C4-2B (cell line): ENCODE results near the gene CUX1.
"Not testable (repeated sequence)": the region's sequence is repeated elsewhere in the genome, so short reads cannot be mapped to it uniquely, and the experiment has no call there.

Source experiments
- ZFX ChIP-seq: fragments of 450-650 bp; IDR thresholded peaks from 2 replicates; pipeline ENCODE4 v1.6.1; 2017
- TF ChIP-seq, protein P1 (sequence below): fragments of 450-650 bp; conservative IDR thresholded peaks from 2 replicates; pipeline ENCODE4 v1.5.1; 2017; ENCODE audit warnings: mild to moderate bottlenecking

DNA sequence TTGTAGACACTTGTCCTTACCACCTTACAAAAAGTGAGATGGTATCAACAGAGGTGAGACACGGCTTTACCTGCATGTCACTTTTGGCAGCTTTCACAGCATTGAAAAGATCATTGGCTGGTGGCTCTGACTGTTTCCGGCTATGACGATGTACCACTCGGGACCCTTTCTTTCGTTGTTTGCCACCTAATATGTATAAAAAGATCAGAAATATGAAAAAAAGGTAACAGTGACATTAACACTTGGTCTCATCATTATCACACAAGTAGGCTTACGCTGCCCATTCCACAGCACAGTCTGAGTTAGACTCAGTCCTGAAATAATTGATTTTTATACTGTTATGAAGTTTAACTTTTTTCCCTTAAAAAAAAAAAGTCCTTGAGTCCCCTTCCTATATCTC is 509.8 kb downstream of the CUX1 start:
- TF ChIP-seq, protein P1, sequence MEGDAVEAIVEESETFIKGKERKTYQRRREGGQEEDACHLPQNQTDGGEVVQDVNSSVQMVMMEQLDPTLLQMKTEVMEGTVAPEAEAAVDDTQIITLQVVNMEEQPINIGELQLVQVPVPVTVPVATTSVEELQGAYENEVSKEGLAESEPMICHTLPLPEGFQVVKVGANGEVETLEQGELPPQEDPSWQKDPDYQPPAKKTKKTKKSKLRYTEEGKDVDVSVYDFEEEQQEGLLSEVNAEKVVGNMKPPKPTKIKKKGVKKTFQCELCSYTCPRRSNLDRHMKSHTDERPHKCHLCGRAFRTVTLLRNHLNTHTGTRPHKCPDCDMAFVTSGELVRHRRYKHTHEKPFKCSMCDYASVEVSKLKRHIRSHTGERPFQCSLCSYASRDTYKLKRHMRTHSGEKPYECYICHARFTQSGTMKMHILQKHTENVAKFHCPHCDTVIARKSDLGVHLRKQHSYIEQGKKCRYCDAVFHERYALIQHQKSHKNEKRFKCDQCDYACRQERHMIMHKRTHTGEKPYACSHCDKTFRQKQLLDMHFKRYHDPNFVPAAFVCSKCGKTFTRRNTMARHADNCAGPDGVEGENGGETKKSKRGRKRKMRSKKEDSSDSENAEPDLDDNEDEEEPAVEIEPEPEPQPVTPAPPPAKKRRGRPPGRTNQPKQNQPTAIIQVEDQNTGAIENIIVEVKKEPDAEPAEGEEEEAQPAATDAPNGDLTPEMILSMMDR: not testable (repeated sequence)
- TF ChIP-seq ZFX: not testable (repeated sequence)
